Measurements from ENCODE around the gene CRYL1.

Gene CRYL1

DNA sequence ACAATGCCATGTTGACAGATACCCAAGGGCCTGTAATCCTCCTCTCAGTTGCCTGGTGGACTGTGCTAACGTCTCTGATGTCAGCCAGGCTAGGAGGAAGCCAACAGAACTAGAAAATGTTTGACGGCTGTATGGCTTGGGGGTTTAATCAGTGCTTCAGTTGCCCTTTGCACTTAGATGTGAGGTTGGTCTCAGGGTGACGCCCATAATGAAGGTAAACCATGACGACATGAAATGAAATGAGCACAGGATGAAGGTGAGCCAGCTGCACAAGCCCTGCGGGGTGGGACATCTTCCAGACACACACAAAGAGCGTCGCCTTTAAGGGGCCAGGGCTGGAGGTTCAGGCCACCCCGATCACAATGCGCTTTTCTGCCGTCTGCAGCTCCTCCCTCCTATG lies 127.2 kb downstream of the CRYL1 start:
- DNase-seq (ENCODE audit: low spot score): no peak

DNA sequence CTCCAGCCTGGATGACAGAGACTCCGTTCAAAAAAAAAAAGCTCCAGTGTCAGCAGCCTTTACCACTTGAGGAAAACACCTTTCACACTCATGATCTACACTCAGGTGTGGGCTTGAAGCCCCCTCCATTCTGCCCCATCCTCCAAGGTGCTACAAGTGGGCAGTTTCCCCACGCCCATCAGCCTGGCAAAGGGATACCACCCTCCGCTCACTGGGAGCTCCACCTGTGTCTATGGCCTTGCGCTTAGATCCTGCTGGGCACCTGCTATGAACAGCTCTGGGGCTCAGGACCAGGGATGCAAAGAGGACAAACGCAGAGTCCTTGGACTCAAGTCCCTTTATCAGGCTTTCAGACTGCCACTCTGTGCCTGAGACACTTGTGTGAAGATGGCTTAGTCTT lies 127.8 kb downstream of the CRYL1 start:
- no peak for DNase-seq (ENCODE audit: low spot score)

DNA sequence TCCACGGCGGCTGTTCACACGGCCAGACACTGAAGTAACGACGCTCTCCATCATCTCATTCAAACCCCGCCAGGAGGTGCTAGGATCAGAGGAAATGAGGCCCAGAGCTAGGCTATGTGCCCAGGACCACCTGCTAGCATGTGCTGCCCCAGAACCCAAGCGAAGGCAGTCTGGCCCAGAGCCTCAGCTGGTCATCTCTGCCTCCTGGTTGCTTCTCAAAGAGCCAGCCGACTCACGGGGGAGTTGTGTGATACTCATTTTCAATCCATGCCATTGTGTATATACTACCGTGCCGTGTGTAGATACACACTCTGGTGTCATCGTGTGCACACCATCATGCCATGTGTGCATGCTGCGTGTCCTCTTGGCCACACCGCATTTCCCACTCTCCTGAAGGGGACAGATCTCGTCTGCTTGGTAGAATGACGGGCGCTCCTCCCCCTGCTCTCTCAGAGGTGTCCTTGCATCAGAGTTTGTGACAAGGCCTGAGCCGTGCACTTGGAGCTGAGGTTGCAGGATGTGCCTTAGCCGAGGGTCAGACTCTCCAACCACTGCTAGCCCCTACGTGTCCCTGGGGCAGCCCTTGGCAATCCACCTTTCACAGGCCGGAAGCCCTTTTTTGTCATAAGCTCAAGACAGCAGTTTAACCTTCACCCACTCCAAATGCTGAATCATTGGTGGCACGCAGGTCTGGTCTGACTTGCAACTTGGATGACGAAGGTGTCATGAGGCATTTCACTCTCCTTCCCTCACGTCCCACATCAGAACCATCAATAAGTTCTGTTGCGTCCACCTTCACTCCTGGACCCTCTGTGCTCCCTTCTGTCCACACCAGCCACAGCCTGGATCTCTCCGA lies 130.4 kb downstream of the CRYL1 start:
- no peak for DNase-seq (ENCODE audit: low spot score)

DNA sequence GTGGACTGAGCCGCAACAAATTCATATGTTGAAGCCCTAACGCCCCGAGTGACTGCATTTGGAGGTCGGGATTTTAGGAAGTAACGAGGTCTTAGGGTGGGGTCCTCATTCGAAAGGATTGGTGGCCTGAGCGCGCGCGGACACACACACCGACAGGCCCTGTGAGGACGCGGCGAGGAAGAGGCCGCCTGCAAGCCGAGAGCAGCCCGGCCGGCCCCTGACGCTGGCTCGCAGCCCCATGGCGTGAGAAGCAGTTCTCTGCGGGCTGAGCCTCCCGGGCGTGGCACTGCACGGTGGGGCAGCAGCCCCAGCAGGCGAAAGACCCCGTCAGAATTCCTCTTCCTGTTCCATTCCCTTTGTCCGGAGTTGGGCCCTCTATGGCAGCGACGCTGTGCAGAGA lies 131.2 kb downstream of the CRYL1 start:
- no peak for DNase-seq (ENCODE audit: low spot score)

DNA sequence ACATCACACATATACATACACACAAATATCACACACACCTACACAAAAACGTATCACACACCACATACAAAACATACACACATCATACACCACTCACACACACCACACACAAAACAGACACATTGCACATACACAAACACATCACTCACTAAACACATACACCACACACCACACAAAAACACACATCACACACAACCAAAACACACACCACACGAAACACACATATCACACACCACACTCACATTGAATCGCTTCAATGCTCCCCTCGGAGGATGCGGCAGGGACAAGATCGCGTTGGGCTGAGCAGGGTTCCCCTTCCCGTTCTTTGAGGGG lies 131.5 kb downstream of the CRYL1 start:
- DNase-seq (ENCODE audit: low spot score): no peak

DNA sequence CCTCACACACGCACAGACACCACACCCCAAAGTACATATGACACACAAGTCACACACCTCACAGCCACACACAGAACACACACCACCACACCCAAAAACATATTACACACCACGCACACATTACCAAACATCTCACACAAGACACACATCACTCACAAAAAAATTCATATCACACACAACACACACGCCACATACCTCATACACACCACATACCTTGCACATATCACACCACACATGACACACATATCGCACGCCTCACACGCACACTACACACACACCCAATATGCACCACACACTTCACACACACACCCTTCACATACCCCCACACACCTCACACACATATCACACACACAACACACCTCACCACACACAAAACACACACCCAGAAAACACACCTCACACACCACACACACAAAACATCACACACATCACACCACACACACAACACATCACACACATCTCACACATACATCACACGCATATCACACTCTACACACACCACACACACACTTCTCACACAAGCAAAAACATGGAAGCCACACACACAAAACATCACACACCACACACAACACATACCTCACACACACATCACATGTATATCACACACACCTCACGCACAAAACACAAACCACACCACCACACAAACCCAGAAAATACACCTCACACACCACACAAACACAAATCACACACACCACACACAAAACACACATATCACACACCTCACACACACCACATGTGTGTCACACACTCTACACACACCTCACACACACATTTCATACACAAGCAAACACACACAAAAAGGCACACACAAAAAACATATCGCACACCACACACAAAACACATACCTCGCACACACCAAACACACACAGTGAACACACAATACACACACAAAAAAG lies 132.1 kb downstream of the CRYL1 start:
- no peak for DNase-seq (ENCODE audit: low spot score)

DNA sequence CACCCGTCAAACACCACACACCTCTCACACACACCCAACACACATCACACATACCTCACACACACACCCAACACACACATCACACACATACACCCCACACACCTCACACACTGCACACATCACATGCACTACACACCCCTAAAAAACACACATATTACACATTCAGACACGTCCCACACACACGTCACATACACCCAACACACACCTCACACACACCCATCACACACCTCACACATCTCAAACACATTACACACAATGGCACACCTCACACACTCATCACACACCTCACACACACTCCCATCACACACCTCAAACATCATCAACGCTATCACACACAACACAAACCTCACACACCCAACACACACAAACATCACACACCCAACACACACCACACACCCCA lies 133.1 kb downstream of the CRYL1 start:
- no peak for DNase-seq (ENCODE audit: low spot score)

DNA sequence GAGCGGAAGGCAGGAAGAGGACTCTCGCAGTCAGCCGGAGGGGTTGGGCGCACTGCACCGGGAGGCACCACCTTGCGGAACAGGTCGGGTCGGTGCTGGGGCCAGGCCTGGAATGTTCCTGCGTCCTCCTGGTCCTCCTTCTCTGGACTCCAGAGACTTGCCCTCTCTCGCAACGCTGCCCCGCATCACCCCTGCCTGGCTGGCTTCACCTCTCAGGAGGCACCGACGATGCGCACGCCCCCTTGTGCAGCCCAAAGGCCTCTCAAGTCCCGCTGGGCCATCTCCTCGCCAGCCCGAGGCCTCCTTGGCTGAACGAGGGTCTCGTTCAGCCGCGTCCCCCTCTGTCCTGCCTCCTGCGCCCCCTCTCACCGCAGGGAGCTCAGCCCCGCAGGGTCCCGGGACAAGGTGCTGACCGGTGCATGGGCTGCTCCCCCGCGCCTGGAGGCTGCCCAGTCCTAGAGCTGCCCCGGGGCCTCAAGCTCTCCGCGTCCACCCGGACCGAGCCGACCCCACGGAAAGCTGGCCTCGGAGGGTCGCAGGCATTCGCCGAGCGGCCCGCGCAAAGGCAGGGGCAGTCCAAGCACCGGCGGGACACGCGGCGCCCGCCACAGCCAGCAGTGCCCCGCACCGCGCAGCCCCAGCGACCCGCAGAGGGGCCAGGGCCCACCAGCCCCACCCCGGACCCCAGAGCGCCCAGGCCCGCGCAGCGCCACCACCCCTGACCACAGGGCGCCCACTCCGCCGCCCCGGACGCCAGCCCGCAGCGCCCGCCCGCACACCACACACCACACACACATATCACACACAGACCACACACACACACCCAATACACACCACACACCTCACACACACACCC lies 133.8 kb downstream of the CRYL1 start:
- no peak for DNase-seq (ENCODE audit: low spot score)

DNA sequence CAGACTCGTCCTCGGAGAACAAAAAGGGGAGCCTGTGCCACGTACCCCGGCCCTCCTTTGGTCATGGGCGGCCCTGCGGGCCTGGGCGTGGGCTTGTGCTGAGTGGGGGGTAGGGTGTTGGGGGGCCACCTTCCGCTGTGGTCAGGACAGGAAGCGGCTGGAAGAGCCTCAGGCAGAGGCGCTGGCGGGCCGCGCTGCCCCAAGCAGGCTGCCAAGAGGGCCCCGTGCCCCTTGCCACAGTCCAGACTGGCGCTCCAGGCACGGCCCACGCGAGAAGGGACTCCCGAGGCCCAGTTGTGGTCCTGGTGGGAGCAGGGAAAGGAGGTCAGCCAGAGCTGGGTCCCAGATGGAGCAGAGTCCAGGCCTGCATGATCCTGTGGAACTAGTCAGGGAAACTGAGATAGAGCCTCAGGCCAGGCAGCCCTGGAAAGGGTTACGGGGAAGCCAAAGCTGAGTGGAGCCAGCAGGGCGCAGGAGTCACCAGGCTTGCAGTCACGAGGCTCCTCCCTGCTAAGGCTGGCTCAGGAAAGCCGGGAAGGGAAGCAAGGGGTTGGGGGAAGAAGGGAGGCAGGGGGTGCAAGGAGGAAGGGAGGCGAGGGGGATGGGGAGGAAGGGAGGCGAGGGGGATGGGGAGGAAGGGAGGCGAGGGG lies 135.0 kb downstream of the CRYL1 start:
- no peak for DNase-seq (ENCODE audit: low spot score)

DNA sequence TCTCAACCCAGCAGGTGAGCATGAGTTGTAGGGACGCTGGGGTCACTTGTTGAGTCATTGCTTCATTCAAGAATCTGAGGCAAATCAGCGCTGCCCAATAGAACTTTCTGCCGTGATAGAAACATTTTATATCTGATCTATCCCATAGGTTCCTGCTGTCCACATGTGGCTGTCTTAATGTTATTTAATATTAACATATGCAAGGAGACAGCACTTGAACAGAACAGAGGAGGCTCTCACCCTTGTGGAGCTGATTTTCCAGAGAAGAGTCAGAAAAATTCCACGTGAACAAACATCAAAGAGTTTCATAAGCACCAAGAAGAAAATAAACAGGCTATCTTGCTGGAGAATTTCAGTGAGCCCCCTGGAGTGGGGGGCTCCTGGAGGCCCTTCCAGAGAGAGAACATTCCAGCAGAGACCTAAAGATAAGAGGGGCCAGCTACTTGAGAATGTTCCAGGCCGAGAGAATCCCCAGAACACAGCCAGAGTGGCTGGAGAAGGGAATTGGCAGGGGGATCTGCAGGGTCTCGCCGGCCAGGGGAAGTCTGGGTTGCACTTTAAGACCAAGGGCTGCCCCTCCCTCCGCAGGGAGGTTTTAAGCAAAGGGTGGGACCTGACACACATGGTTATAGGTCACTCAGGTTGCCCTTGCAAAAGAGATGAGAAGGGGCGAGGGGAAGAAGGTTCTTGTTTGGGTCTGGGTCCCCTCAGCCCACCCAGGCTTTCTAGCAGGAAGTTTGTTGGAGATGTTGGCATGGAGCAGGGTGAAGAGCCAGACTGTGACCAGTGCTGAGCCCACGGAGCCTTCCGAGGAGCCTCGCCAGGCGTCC lies 135.7 kb downstream of the CRYL1 start:
- DNase-seq (ENCODE audit: low spot score): no peak

DNA sequence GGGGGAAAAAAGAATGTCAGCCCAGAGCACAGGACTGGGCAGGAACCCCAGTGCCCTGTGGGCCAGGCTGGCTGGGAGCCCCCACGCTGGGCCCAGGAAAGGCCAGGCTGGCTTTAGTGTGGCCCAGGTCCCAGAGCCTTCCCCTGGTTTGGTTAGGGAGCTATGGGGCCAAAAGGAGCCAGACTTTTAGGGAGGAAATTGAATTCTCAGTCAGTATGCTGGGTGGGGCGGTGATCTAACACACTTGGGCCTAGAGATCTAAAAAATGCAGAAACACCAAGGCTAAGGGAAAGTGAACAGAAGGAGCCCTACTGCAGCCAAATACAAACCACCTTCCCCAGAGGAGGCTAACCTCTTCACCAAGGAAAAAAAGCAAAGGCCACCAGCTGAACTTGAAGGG lies 137.5 kb downstream of the CRYL1 start:
- no peak for DNase-seq (ENCODE audit: low spot score)

DNA sequence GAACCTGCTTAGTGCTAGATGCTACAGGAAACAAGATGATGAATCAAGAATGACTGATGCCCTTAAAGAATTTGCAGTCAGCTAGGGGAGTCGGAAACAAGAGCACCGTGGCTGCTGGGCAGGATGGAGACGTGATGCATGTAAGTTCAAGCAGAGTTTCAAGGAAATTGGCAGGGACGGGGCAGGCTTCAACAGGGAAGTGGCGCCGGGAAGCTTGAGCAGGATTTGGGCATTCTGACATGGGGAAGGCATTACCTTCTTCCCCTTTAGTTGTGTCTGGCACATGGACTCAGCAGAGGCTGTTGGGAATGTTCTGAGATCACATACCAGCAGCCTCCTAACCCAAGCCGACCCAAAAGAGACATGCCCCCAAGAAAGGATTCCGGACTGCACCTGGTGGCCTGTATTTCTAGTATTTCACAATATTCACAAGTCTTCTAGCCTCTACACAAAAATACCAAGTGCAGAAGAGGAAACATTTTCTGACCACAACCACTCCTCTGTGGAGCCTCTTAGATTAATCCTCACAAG lies 138.2 kb downstream of the CRYL1 start:
- no peak for DNase-seq (ENCODE audit: low spot score)

DNA sequence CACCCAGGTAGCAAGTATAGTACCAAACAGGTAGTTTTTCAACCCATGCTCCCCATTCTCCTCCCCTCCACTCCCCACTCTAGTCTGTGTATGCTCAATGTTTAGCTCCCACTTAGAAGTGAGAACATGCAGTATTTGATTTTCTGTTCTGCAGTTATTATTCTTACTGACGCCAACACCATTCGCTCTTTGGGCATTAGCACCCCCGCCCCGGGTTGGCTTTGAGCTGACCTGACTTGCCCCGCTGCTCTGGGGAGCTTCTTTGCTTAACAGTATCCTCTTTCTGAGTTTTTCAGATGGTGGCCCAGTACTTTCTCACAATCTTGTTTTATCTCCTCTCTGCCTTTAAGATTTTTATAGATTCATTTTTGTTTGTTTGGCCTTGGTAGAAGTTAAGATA lies 138.7 kb downstream of the CRYL1 start:
- DNase-seq (ENCODE audit: low spot score): no peak

DNA sequence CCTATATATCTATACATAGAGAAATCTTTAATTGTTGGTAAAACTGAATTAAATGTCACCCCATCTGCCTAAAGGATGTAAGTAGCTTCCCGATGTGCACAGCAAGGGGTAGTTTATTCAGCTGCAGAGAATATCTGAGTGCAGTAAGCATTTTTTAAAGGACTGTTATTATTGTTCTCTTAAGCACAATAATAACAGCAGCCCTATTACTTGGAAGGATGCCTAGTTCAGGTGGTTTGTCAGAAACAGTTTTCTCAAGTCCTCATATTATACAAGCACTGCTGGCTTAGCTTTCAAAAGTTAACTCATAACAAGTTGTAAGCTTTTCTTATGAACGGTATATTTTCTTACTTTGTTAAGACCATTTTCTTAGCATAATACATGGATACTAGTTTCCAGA lies 142.6 kb downstream of the CRYL1 start:
- DNase-seq (ENCODE audit: low spot score): no peak

DNA sequence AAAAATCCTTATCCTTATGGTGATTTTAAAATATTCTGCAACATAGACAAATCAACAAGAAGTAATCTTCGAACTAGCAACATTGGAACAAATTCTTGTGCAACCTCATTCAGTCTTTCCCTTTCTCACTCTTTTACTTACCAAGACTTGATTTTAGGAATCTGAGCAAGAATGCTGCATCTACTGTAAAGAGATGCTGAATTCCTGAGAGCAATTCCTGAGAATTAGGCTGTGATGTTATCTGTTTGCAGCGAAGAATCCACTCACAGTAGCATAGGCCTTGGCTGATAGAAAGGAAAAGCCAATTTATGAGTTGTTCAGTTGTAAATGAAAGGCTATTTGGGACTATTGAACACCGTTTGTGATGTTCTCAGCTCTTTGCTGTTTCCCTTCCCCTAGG lies 144.3 kb downstream of the CRYL1 start:
- DNase-seq (ENCODE audit: low spot score): no peak

DNA sequence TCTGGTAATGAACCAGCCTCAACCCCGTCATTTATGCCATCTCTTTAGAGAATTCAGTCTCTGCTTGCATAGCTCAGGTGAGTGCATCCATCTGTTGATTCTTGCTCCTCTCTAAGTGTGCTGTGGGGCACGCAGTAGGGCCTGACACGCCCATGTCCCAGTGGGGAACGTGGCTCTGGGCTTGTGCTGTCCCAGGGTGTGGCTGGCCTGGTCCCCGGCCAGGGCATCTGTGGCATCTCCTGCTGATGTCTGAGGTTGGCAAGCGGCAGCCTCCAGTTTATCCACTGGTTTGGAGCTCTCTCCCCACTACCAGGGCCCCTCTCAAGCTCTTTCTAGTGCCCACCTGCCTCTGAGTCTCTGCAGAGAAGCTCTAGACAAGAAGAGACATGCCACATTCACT lies 146.9 kb downstream of the CRYL1 start:
- DNase-seq (ENCODE audit: low spot score): no peak

DNA sequence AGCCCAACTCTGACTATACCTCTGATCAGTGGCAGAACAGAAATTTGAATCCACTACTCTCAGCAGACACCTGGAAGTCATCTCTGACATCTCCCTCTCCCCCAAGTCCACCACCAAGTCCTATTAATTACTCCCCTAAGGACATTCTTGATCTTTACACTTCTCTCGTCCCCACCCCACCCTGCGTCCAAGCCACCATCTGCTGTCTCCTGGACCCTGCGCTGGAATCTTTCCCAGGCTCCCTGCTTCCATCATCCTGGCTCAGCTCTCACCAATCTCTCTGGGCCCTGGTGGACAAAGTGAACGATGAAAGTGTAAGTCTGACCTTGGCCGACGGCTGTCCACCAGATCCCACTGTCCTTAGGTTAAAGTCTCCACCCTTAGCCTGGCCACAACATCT lies 147.9 kb downstream of the CRYL1 start:
- no peak for DNase-seq (ENCODE audit: low spot score)

DNA sequence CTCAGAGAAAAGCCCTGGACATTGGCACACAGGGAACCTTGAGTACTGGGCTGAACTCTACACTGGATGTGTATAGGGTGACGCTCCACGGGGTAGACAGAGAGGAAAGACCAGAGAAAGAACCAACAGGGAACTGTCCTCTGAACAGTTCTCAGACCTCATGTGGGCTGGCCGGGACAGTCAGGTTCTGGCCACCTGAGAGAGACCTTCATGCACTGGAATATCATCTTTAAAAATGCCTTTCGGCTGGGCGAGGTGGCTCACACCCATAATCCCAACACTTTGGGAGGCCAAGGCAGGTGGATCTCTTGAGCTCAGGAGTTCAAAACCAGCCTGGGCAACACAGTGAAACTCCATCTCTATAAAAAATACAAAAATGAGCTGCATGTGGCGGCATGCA lies 149.8 kb downstream of the CRYL1 start:
- DNase-seq (ENCODE audit: low spot score): no peak

DNA sequence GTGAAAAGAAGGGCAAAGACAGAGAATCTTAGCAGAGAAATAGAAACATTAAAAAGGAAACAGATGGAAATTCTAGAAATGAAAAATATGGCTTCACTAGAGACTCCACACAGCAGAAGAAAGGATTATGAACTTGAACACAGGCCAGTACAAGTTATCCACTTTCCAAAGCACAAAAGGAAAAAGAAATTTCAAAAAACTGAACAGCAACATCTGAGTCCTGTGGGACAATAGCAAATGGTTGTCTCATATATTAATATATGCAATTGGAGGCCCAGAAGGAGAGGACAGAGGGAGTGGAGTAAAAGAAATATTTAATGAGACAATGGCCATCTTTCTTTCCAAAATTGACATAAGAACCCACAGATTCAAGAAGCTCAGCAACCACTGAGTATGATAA lies 151.8 kb downstream of the CRYL1 start:
- no peak for DNase-seq (ENCODE audit: low spot score)

DNA sequence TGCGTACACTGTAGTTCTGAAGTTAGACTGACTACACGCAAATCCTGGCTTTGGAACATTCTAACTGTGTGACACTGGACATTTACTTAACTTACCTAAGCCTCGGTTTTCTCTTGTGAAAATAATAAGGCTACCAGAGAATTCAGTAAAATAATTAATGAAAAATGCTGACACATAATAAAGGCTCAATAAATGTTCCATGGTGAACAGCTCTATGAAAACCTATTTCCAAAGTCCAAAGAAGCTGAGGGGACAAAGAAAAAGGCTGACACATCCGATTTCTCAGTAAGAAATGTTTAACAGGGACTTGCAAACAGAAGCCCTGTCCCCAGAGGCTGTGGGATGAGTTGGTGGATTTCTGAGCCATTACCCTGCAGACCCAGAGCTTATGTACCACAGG lies 153.8 kb downstream of the CRYL1 start:
- no peak for DNase-seq (ENCODE audit: low spot score)

Measured in GM03348 (cell line).